ENCODE results near the gene UTP25.
"Not testable (repeated sequence)": the region's sequence is repeated elsewhere in the genome, so short reads cannot be mapped to it uniquely, and the experiment has no call there.

DNA sequence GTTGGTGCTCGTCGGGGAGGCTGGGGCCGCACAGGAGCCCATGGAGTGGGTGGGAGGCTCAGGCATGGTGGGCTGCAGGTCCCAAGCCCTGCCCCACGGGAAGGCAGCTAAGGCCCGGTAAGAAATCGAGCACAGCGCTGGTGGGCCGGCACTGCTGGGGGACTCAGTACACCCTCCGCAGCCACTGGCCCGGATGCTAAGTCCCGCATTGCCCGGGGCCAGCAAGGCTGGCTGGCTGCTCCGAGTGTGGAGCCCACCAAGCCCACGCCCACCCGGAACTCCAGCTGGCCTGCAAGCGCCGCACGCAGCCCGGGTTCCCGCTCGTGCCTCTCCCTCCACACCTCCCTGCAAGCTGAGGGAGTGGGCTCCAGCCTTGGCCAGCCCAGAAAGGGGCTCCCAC is 71.1 kb downstream of the UTP25 start:
- TF ChIP-seq, protein P1, sequence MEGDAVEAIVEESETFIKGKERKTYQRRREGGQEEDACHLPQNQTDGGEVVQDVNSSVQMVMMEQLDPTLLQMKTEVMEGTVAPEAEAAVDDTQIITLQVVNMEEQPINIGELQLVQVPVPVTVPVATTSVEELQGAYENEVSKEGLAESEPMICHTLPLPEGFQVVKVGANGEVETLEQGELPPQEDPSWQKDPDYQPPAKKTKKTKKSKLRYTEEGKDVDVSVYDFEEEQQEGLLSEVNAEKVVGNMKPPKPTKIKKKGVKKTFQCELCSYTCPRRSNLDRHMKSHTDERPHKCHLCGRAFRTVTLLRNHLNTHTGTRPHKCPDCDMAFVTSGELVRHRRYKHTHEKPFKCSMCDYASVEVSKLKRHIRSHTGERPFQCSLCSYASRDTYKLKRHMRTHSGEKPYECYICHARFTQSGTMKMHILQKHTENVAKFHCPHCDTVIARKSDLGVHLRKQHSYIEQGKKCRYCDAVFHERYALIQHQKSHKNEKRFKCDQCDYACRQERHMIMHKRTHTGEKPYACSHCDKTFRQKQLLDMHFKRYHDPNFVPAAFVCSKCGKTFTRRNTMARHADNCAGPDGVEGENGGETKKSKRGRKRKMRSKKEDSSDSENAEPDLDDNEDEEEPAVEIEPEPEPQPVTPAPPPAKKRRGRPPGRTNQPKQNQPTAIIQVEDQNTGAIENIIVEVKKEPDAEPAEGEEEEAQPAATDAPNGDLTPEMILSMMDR (IDR thresholded peaks at IDR 0.05): not testable (repeated sequence)
- TF ChIP-seq POLR2A, POLR2AphosphoS5 (IDR thresholded peaks at IDR 0.05): not testable (repeated sequence)

Data from stomach (tissue), 4 donors.